Thyroid gland (tissue), 4 donors: Measurements from ENCODE around the gene NMT1.

Source experiments
- POLR2A ChIP-seq, 2 donors: fragments of 450-650 bp; IDR thresholded peaks; one replicate each; pipeline ENCODE4 v1.6.1; 2017; ENCODE audit warnings: antibody characterized with exemption in 2 of 2, mild to moderate bottlenecking in 2 of 2, moderate library complexity in 1 of 2
- TF ChIP-seq, protein P1 (sequence below), 6 experiments: fragments of 200-600 bp in 3 of 6; fragments of 450-650 bp in 3 of 6; sonication (generic) in 3 of 6; IDR thresholded peaks; one replicate each; pipeline ENCODE4 v1.5.1; 2016 to 2019; ENCODE audit warnings: antibody characterized with exemption in 6 of 6, mild to moderate bottlenecking in 2 of 6, inconsistent platforms in 1 of 6, moderate library complexity in 1 of 6

GRCh38 chr17:45149669-45150664, 88.8 kb downstream of the NMT1 start:
- TF ChIP-seq, protein P1, sequence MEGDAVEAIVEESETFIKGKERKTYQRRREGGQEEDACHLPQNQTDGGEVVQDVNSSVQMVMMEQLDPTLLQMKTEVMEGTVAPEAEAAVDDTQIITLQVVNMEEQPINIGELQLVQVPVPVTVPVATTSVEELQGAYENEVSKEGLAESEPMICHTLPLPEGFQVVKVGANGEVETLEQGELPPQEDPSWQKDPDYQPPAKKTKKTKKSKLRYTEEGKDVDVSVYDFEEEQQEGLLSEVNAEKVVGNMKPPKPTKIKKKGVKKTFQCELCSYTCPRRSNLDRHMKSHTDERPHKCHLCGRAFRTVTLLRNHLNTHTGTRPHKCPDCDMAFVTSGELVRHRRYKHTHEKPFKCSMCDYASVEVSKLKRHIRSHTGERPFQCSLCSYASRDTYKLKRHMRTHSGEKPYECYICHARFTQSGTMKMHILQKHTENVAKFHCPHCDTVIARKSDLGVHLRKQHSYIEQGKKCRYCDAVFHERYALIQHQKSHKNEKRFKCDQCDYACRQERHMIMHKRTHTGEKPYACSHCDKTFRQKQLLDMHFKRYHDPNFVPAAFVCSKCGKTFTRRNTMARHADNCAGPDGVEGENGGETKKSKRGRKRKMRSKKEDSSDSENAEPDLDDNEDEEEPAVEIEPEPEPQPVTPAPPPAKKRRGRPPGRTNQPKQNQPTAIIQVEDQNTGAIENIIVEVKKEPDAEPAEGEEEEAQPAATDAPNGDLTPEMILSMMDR (IDR thresholded peaks at IDR 0.05), result no peak
- TF ChIP-seq POLR2A (IDR thresholded peaks at IDR 0.05), result no peak
